ENCODE measurements around the gene WT1.

WT1 gene

DNA sequence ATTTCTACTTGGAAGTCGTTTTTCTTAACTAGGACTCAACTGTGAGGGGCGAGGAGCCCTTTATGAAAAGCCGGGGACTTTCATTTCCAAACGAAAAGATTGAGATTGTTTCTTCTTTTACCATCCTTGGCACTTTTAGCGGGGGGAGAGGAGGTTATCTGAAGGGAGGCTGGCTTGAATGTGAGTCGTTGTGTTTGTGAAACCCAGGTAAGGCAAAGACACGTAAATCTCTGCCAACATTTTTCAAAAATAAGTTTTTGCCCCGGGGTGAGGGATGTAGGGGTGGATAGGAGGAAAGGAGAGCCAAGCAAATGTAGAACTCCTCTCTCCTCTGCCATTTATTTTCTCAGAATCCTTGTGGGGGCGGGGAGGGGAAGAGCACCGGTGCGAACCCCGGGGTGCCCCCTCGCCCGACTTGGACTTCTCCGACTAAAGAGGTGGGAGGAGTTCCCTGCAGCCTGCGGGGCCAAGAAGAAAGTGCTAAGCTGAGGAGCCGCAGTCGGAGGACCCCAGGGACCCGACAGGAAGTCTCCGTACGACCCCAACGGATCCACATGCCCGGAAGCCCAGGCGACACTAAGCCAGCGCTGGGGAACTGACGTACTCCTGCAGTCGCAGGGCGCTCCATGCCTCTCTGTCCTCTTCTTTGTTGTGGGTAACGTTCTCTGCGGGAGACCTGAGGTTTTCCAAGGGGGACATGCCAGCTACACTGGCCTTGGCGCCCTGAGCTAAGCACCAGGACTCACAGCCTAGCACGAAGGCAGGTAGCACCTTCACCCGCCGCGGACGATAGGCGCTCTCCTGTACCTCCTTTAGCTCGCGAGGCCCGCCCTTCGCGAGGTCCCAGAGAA lies 2.4 kb upstream of the WT1 start:
- no peak for DNase-seq

DNA sequence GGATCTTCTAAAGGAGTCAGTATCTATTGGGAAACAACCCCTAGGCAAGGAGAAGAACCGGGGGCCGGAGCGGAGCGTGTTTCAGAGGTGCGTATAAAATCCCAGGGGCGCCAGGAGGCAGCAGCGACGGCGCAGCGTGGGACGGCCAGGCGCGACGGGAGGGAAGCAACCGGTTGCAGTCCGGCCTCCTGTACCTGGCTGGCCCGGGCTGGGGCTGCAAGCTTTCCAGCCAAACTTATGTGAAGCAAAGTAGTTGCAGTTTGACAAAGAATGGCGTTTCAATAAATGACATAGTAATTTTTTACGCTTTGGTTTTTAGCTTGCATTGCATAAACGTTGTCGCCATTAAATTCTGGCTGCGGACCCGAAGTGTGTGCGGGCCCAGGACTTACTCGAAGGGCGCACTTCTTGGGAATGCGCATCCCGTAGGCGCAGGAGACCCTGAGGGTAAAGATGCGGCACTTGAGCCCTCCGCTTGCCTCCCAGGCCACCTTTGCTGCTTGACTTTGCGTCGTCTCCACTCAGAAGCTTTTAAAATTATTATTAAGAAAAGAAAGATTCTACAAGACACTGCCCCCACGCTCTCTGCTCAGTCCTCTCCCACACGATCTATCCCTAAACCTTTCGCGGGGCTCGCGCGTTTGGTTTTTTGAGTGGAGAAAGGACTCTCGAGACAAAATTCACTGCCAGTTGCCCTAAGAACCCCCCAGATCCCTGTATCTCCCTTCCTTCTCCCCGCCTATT lies 1.6 kb upstream of the WT1 start:
- DNase-seq = no peak

DNA sequence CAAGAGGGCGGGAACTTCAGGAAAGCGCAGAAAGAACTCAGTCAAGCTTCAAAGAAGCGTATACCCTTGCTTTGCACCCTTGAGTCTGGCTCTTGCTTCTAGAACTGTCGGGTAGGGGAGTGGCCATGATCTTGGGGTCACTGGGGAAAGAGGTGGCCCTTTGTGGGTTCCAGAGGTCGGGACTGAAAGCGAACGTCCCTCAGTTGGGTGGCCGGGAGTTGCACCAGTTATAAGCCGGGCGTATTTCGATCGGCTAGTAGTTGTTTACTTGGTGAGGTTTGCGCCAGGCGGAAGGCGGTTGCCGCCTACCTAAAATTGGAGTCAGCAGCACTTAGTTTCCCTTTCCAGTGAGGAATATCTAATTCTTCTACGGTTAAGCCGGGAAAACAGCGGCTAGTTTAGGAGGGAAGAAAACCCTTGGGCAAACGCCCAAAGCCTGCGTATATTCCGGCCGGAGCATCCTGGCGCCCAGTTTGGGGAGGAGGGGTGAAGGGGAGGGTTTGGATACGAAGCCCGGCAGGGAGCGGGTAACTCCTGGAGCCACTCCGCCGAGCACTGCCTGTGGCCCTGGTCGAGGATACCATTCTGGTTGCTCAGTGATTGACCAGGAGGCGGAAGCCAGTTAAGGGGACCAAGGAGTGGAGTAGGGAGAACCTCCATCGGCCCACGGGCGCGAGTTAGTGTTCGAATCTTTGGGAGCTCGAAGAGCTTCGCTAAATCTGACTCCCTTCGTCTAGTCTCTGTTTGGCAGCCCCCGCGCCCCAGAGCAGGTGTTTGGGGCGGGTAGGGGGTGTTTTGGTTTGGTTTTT lies 807 bp upstream of the WT1 start:
- peak; percentile 49 for DNase-seq

DNA sequence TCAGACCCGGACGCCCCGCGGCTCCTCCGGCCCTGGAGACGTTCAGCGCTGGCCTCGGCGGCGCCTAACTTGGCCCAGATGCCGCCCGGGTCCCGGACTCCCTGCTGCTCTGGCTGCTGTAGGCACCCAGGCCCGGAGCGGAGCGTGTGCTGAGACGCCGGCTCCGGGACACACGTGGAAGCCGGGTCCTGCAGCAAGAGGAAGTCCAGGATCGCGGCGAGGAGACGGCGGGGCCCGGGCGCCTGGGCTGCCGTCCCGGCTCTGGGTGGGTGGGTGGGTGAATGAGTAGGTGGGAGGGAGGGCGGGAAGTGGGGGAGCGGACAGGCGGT lies 223 bp downstream of the WT1 start:
- no peak for DNase-seq

DNA sequence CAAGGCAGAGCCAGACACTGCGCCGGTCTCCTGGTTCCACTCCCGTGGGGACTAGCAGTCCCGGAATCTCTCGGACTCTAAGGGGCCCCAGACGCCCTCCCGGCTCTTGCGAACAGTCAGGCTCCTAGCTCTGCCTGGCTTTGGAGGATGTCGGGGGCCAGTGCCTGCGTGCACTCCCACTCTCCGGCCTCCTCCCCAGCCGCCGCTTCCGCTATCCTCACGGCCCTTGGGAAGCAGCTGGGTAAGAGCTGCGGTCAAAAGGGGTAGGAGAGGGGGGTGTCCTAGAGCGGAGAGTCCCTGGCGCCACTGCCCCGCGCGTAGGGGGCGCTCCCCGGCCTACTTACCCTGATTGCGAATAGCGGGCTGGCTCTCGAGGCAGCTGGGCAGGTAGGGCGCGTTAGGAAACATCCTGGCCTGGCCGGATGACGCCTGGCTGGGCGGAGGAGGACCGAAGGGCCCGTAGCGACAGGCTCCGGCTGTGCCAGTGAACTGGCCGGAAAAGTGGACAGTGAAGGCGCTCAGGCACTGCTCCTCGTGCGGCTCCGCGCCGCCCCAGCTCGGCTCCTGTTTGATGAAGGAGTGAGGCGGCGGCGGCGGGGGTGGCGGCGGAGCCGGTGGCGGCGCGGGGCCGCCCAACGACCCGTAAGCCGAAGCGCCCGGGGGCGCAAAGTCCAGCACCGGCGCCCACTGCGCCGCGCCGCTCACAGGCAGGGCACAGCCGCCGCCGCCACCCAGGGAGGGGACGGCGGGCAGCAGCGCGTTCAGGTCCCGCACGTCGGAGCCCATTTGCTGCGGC lies 785 bp downstream of the WT1 start:
- DNase-seq = peak; percentile 77

DNA sequence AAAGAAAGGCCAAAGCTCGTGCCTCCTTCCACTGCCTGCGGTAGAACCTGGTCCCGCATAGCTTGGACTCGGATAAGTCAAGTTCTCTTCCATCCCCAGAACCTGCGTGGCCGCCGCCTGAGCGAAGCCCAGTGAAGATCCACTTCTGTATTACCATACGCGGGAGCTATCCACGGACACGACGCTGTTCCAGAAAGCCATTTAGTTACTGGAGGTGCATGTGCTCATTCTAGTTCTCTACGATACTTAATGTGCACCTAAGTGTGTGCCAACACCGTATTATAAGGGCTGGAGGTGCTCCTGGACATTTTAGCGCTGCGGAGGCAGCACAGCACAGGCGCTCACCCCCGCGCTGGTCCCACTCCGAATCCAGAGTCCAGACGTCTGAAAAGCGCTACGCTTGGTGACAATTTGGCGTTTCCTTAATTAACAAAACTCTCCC lies 1.4 kb downstream of the WT1 start:
- no peak for DNase-seq

DNA sequence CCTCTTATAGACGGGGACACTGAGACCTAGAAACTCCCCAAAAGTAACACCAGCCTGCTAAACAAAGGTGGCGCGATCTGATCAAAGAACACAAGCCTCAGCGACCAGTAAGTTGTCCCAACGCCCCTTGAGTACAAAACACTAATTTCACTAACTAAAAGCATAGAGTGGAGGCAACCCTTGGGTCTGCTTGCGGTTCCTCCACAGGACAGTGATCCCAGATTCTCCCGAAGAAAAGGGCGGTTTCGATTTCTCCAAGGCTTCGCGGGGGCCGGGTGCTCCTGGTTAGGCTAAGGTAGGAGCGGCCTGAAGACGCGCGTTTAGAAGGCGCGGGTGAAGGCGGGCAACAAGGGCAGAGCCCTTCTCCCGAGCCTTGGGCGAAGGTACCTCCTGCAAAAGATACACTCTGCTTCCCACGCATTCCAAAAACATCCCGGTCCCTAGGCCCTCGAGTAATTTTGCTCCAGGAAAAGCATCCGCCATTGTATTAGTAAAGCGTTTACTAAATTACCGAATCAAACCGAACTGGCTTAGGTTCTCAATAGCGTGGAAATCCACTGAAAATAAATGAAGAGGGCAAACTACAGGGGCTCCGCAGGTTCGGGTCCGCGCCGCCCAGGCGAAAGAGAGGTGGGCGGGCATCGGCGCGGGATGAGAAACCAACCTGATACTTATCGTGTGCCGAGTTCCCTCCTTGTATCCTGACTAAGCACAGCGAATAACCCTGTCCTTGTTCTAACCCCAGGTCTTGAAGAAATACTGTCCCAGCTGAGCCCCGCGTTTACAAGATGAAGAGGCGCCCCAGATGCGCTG lies 2.0 kb downstream of the WT1 start:
- no peak for DNase-seq

DNA sequence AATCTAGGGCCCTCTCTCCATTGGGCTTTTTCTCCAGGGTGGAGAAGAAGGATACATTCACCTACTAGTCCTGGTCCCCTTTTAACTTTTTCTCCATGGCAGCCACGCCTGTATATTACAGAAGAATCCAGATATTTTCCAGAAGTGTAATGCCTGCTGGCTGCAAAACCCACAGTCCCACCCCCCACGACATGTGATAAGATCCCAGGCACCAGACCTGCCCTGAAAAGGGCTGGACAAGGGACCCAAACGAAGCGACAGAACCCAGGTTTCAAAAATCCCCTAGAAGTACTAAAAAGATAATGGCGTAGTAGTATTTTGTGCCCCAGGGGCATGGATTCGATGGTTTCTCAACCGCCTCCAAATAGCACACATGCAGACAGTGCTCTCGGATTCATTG lies 2.8 kb downstream of the WT1 start:
- DNase-seq = no peak

DNA sequence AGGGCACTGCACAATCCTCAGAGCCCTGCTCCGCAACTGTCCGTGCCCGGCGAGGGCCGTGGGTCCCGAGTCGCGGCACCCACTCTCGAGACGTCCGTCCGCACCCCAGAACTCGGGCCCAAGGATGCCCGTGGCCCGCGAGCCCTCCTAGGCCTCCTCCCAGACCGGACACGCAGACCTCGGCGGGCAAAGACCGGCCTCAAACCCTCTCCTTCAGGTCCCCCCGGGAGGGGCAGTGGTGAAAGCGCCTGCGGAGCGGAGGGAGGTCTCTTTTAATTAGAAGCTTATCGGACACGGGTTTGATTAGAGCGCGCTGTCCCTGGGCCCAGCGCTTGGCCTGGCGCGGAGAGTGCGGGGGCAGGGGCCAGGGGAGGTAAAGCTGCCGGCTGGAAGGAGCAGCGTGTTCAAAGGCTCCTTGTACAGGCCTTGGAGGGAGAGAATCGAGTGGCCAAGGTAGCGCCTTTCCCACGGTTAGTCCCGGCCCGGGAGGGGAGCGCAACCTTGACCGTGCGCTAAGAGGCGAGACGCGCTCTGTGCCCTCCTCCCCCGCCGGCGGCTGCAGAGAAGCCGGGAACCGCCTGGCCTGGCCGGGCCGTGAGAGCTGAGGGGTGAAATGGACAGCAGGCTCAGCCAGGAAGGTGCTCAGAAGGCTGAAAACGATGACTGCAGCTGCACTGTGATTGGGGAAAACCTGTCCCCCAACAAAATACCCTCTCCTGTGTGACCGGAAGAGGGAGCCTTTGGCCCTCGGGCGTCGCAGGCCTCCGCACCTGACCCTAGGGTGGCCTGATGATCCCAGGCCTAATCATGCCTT lies 4.6 kb downstream of the WT1 start:
- DNase-seq = peak; percentile 67

DNA sequence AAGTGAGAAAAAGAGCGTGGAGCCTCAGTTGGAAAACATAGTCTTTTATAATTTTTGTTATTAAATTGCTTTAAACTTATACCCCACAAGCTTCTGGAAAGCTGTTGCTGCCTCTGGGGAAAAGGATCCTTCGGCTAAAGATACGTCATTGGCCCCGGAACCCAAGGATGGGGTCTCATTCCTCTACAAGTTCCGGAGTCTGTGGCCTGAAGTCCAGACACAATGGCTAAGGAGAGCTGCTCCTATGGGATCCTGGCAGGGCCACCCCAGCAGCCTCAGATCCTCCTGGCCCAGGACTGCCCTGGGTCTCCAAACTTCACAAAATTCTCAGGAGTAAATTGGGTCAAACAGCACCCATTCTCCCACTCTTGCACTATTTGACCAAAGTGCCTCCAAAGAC lies 5.9 kb downstream of the WT1 start:
- no peak for DNase-seq

DNA sequence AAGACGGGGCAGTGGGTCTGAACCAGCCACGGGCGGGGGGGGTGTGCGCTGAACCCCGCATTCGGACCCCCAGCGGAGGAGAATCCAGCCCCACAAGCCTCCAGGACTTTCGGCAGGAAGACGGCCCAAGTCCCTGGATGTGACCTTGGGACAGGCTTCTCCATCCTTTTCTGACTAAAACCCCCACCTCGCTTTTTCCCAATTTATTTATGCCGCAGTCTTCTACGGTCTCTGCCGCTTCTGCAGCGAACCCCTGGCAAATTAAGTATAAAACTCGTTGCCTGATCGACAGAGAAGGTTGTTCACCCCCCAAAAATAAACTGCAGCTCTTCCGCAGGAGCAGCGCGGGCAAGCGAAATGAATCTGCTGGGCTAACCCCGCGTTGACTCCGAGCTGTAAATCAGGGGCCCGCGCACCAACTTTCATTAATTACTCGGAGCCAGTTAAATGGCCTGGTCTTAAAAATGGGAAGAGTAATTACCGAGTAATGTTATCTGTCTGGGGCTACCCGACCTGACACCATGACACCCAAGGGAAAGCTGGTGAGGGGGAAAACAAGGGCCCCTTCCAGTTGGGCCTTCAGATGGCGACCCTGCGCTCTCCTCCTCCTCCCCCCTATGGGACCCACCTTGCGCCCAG lies 6.6 kb downstream of the WT1 start:
- no peak for DNase-seq

DNA sequence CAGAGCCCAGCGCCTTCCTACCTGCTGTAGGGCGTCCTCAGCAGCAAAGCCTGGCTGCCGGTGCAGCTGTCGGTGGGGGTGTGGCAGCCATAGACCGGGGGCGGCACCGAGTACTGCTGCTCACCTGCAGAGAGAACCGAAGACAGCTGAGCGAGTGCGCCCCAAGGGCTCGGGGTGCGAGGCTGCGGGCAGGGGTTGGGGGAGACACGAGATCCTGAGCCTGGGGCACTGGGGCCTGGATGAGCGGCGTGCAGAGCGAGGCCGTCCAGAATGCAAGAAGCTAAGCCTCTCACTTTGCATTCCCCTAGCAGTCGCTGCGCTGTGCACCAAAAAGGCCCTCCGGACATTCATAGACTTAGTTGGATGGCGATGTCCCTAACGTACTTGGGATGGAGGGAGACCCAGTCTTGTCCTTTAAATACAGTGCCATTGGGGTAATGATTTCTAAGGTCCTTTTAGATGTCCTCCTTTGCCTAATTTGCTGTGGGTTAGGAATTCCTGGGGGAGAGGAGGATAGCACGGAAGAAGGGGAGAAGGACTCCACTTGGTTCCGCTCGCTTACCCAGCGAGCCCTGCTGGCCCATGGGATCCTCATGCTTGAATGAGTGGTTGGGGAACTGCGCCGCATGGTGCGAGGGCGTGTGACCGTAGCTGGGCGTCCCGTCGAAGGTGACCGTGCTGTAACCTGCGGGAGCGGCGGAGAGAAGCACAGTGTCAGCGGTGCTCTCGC lies 7.2 kb downstream of the WT1 start:
- DNase-seq = no peak

DNA sequence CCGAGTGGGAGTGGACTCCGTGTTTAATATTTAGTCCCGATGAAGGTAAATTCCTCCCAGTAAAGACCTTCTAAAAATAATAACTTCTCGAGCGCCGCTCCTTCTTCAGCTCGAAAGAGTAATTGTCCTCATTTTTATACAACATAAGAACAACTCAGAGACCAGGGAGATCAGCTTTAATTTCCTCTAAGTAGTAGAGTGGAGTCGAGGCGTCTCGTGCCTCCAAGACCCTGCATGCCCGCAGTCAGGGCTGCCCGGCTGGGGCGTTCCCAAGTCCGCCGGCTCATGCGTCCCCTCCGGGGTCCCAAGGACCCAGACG lies 7.8 kb downstream of the WT1 start:
- no peak for DNase-seq

DNA sequence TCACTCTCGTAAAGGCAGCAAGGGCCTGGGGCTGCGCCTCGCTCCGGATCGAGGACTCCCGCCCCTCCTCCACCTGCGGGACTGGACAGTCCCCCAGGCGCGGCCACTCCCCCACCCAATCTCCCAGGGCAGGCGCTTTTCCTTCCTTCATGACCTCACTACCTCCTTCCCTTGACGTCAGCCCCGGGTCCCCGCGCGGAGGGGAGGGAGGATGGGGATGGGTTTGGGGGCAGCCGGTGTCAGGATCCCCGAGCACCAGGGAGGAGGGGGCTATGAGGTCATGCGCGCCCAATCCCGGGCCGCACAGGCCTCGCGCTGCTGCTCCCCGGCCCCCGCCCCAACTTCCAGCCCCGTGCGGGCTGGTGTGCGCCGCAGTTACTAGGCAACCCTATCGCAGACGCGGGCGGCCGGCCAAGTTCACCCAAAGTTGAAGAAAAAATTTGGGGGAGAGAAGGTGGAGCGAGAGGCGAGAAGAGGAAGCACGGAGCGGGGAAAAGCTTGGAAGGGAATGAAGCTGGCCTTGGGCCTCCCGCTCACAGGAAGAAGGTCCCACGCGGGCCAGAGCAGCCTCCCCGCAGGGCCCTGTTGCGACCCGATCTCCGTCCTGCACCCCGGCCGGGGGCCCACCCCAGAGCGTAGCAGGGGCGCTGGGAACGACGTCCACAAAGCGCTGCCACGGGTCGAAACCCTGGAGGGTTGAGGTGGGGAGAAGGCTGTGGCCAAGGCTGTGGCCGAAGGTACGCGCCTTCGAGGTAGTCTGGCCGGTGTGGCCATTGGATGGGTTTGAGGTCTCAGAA lies 8.3 kb downstream of the WT1 start:
- DNase-seq = peak; percentile 98

DNA sequence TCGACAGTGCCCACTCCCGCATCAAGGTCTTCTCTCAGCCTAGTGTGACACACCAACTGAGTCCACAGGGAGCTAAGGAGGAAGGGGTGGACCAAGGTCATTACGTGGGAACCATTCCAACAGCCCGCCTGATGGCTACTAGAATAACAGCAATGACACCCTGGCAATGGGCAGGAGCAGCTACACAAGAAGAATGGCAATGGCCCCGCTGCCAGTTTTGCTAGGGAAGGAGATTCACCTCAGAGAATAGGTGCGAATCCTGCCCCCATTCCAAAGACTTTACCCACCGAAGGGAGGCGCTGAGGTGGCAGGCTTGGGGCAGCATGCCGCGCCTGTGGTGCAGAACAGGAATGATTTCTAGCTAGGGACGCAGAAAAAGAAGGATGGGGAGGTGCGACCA lies 9.1 kb downstream of the WT1 start:
- no peak for DNase-seq

DNA sequence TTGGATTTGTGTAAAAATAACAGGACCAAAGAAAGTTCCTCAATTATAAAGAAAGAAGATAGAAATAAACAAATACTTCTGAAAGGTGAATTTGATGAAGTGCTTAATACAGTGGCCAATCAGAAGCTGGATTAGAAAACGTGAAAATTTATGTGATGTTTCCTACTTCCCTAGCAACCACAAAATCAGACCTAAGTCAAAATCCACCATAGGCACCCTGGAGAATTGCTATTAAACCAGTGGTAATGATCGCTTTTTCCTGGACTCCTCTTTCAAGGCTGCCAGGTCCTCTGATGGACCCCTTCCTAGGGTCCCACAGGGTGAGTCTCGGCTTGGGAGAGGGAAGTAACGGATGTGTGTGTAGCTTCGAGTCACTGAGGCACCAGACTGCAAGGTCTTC lies 9.6 kb downstream of the WT1 start:
- no peak for DNase-seq

DNA sequence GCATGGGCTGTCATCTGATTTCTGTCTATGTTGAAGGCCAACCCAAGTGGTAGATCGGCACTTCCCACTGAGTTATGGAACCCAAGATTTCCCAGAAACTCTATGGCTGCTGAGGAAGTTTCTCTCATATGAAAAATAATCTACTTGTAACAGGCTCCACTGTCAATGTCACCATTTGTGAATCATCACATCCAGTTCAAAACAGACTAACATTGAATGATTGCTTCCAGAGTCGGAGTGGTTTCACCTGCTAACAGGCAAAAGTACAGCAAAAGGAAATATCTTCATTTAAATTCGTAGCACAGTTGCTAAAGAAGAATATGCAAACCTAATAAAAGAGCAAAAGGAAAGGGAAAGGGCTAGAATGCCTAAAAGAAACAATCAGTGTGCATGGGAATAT lies 12.8 kb downstream of the WT1 start:
- DNase-seq = no peak

DNA sequence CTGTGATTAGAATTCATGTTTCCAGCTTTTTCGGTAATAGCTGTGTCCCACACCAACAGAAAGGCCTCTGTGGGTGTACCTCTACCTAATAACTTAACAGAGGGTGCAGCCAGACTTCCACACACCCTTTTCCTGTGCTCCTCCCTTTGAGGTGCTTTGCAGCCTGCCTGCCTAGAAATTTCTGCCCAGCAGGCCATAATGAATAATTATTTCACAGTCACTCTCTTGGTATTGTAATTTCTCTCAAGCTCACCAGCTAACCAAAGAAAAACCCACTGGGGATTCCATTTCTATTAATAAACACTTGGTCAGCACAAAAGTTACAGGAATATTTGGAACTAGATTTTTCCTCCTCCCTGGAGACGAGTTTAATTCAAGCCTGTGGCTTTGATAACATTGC lies 13.3 kb downstream of the WT1 start:
- peak; percentile 73 for DNase-seq
